GM19372 (cell line): ENCODE results near the gene TMEM272.

Experiments used
- ATAC-seq: cut with Tn5 transposase; IDR thresholded peaks from one replicate; pipeline ENCODE4 v1.9.1; 2021; ENCODE audit warnings: mild to moderate bottlenecking, low read depth, moderate library complexity; ENCODE audit not compliant: unreplicated experiment

Gene TMEM272

GRCh38 chr13:51784097-51784496, 60.9 kb downstream of the TMEM272 start:
- ATAC-seq, result no peak

- no peak for ATAC-seq
These were observed 61.4 kb downstream of the TMEM272 start for GRCh38 chr13:51783428-51784094.

GRCh38 chr13:51782026-51782710, 62.8 kb downstream of the TMEM272 start:
- ATAC-seq, result no peak

GRCh38 chr13:51781246-51782022, 63.5 kb downstream of the TMEM272 start:
- ATAC-seq, result no peak

GRCh38 chr13:51780099-51780498, 64.9 kb downstream of the TMEM272 start:
- no peak for ATAC-seq

- no peak for ATAC-seq
These were observed 66.6 kb downstream of the TMEM272 start for GRCh38 chr13:51778392-51778791.

GRCh38 chr13:51777921-51778320, 67.1 kb downstream of the TMEM272 start:
- no peak for ATAC-seq

- ATAC-seq, result no peak
These were observed 68.8 kb downstream of the TMEM272 start for GRCh38 chr13:51776179-51776578.

GRCh38 chr13:51773515-51773914, 71.5 kb downstream of the TMEM272 start:
- no peak for ATAC-seq

GRCh38 chr13:51772781-51773180, 72.2 kb downstream of the TMEM272 start:
- ATAC-seq, result no peak

- no peak for ATAC-seq
These were observed 72.9 kb downstream of the TMEM272 start for GRCh38 chr13:51772105-51772455.

- no peak for ATAC-seq
These were observed 73.4 kb downstream of the TMEM272 start for GRCh38 chr13:51771418-51772104.

- no peak for ATAC-seq
These were observed 74.1 kb downstream of the TMEM272 start for GRCh38 chr13:51770681-51771417.

GRCh38 chr13:51770160-51770559, 74.8 kb downstream of the TMEM272 start:
- ATAC-seq, result no peak

GRCh38 chr13:51769455-51770127, 75.4 kb downstream of the TMEM272 start:
- ATAC-seq, result no peak

GRCh38 chr13:51768976-51769375, 76.0 kb downstream of the TMEM272 start:
- no peak for ATAC-seq

GRCh38 chr13:51768378-51768921, 76.5 kb downstream of the TMEM272 start:
- ATAC-seq, result no peak

GRCh38 chr13:51767100-51767499, 77.9 kb downstream of the TMEM272 start:
- ATAC-seq, result no peak

- no peak for ATAC-seq
These were observed 79.8 kb downstream of the TMEM272 start for GRCh38 chr13:51765142-51765515.
